ENCODE data around the gene ADAMTS18.

The ADAMTS18 gene

GRCh38 chr16:77416939-77417480 is 17.8 kb downstream of the ADAMTS18 start:
- Histone ChIP-seq H3K4me1 (ENCODE audit: control insufficient read depth, insufficient read depth, low read length) (peaks cover 21% of the 10 kb centered on the region), H3K27ac (ENCODE audit: extremely low read depth, low read depth, low read length) (no peak overlapping the region), H3K36me3 (ENCODE audit: control insufficient read depth in 2 of 2, insufficient read depth in 1 of 2, low read length in 2 of 2) (no peaks in the 10 kb centered on the region), H3K4me3 (ENCODE audit: low read depth, low read length) (no peak overlapping the region), H3K9me3 (ENCODE audit: control insufficient read depth, insufficient read depth, low read depth, low read length) (no peaks in the 10 kb centered on the region)
- CTCF ChIA-PET = interaction anchor here (0.9 kb wide), 1 partner anchor 244 kb away, joined by 3 read pairs; no protein-coding TSS in a partner anchor
- TF ChIP-seq ATF2 (tag by site-specific recombination; IDR thresholded peaks at IDR 0.05; ENCODE audit: low read depth) (peak; percentile 53; the same call in 1 of the 2 replicates), ZNF513 (tag by site-specific recombination; IDR thresholded peaks at IDR 0.05) (no peak), ZSCAN30 (tag by site-specific recombination; IDR thresholded peaks at IDR 0.05) (no peak), ZNF157 (tag by site-specific recombination; IDR thresholded peaks at IDR 0.05) (no peak), ZNF776 (tag by site-specific recombination; IDR thresholded peaks at IDR 0.05; ENCODE audit: borderline replicate concordance) (no peak), ZNF16 (tag by site-specific recombination; IDR thresholded peaks at IDR 0.05; ENCODE audit: low read depth) (no peak), KLF10 (tag by site-specific recombination; IDR thresholded peaks at IDR 0.05) (no peak), EGR2 (tag by site-specific recombination; IDR thresholded peaks at IDR 0.05; ENCODE audit: low read depth) (peak; percentile 86), ZNF621 (tag by site-specific recombination; IDR thresholded peaks at IDR 0.05) (no peak), ZIC2 (tag by site-specific recombination; IDR thresholded peaks at IDR 0.05) (no peak), ZSCAN4 (tag by site-specific recombination; IDR thresholded peaks at IDR 0.05) (no peak), ZFHX2 (tag by site-specific recombination; conservative IDR thresholded peaks at IDR 0.05) (peak; percentile 76)
- TF ChIP-seq, protein P1, sequence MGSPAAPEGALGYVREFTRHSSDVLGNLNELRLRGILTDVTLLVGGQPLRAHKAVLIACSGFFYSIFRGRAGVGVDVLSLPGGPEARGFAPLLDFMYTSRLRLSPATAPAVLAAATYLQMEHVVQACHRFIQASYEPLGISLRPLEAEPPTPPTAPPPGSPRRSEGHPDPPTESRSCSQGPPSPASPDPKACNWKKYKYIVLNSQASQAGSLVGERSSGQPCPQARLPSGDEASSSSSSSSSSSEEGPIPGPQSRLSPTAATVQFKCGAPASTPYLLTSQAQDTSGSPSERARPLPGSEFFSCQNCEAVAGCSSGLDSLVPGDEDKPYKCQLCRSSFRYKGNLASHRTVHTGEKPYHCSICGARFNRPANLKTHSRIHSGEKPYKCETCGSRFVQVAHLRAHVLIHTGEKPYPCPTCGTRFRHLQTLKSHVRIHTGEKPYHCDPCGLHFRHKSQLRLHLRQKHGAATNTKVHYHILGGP (tag by site-specific recombination; IDR thresholded peaks at IDR 0.05) = no peak
- POLR2A ChIA-PET = no interaction called here

- H3K9me3 ChIP-seq (ENCODE audit: control insufficient read depth, insufficient read depth, low read depth, low read length) = no peaks in the 10 kb centered on the region
- H3K27ac ChIP-seq (ENCODE audit: extremely low read depth, low read depth, low read length) = no peak overlapping the region
- ChIA-PET CTCF (interaction anchor here (1.0 kb wide), 2 partner anchors 16 to 178 kb away, joined by 3 to 4 read pairs; no protein-coding TSS in a partner anchor), POLR2A (no interaction called here)
- no peaks in the 10 kb centered on the region for H3K36me3 ChIP-seq (ENCODE audit: control insufficient read depth in 2 of 2, insufficient read depth in 1 of 2, low read length in 2 of 2)
- no peak overlapping the region for H3K4me3 ChIP-seq (ENCODE audit: low read depth, low read length)
- H3K4me1 ChIP-seq (ENCODE audit: control insufficient read depth, insufficient read depth, low read length) = peaks cover 17% of the 10 kb centered on the region
- TF ChIP-seq ZNF529 (tag by site-specific recombination; IDR thresholded peaks at IDR 0.05; ENCODE audit: insufficient replicate concordance) = no peak
- no peak for TF ChIP-seq ZNF776 (tag by site-specific recombination; IDR thresholded peaks at IDR 0.05; ENCODE audit: borderline replicate concordance)
- TF ChIP-seq HOXC10 (CRISPR knock-in tag; IDR thresholded peaks at IDR 0.05) = no peak
- TF ChIP-seq, protein P1 (tag by site-specific recombination; IDR thresholded peaks at IDR 0.05) = peak; percentile 94
- no peak for TF ChIP-seq ZFP41 (tag by site-specific recombination; IDR thresholded peaks at IDR 0.05; ENCODE audit: borderline replicate concordance)
- TF ChIP-seq ZNF555 (tag by site-specific recombination; conservative IDR thresholded peaks at IDR 0.05) = no peak
- TF ChIP-seq ZNF426 (tag by site-specific recombination; IDR thresholded peaks at IDR 0.05) = no peak
- TF ChIP-seq ZNF664 (tag by site-specific recombination; IDR thresholded peaks at IDR 0.05) = peak; percentile 77
- TF ChIP-seq, protein P2, sequence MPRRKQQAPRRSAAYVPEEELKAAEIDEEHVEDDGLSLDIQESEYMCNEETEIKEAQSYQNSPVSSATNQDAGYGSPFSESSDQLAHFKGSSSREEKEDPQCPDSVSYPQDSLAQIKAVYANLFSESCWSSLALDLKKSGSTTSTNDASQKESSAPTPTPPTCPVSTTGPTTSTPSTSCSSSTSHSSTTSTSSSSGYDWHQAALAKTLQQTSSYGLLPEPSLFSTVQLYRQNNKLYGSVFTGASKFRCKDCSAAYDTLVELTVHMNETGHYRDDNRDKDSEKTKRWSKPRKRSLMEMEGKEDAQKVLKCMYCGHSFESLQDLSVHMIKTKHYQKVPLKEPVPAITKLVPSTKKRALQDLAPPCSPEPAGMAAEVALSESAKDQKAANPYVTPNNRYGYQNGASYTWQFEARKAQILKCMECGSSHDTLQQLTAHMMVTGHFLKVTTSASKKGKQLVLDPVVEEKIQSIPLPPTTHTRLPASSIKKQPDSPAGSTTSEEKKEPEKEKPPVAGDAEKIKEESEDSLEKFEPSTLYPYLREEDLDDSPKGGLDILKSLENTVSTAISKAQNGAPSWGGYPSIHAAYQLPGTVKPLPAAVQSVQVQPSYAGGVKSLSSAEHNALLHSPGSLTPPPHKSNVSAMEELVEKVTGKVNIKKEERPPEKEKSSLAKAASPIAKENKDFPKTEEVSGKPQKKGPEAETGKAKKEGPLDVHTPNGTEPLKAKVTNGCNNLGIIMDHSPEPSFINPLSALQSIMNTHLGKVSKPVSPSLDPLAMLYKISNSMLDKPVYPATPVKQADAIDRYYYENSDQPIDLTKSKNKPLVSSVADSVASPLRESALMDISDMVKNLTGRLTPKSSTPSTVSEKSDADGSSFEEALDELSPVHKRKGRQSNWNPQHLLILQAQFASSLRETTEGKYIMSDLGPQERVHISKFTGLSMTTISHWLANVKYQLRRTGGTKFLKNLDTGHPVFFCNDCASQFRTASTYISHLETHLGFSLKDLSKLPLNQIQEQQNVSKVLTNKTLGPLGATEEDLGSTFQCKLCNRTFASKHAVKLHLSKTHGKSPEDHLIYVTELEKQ (tag by site-specific recombination; IDR thresholded peaks at IDR 0.05; ENCODE audit: borderline replicate concordance) = peak; percentile 50; the same call in 1 of the 2 replicates
- no peak for TF ChIP-seq ZNF37A (tag by site-specific recombination; IDR thresholded peaks at IDR 0.05)
- no peak for TF ChIP-seq SP2 (tag by site-specific recombination; IDR thresholded peaks at IDR 0.05)
- peak; percentile 87 for TF ChIP-seq ZFP69B (tag by site-specific recombination; IDR thresholded peaks at IDR 0.05)
- no peak for TF ChIP-seq ZNF140 (tag by site-specific recombination; IDR thresholded peaks at IDR 0.05)
Measured at GRCh38 chr16:77414752-77415231, 20.0 kb downstream of the ADAMTS18 start.

Measured in HEK293 (cell line).